SK-N-SH (cell line): Measurements from ENCODE around the gene TUBGCP5. TPM values are rescaled to one million over a fixed set of nuclear protein-coding genes. Genes with fewer than 3 reads are reported as not detected.

Experiments
- CTCF ChIA-PET: fragments of 300-600, 350-600 bp; formaldehyde crosslinking; extraction: SDS; loops from one replicate; lab custom pipeline; 2021; lab: Yijun Ruan, JAX
- POLR2A ChIA-PET: fragments of 350-600 bp; sonication (Branson Sonifier 250); formaldehyde crosslinking; extraction: SDS; loops from one replicate; lab custom pipeline; 2020; ENCODE audit warnings: antibody characterized with exemption, inconsistent platforms; lab: Yijun Ruan, JAX
- DNase-seq: peaks from one replicate; pipeline ENCODE4 v3.0.0; 2012
- H2AFZ ChIP-seq: fragments of 200-600 bp; sonication (generic); 2 replicates; pipeline ENCODE4 v1.8.1; 2016; ENCODE audit warnings: antibody characterized with exemption, mild to moderate bottlenecking, low read depth
- H3F3A ChIP-seq: fragments of 200-600 bp; sonication (generic); replicated peaks from 2 replicates; pipeline ENCODE3; 2016; ENCODE audit warnings: antibody characterized with exemption, mild to moderate bottlenecking; ENCODE audit not compliant: insufficient read depth
- H3K27ac ChIP-seq, 2 experiments: fragments of 200-500 bp in 1 of 2; fragments of 200-600 bp in 1 of 2; sonication (Bioruptor generic) in 1 of 2; sonication (generic), shearing (Covaris generic) in 1 of 2; 2 replicates each; pipeline versions ENCODE4 v1.5.1 to v1.6.1; 2014 to 2016; ENCODE audit warnings: low read depth in 2 of 2, inconsistent platforms in 1 of 2, low read length in 1 of 2, mild to moderate bottlenecking in 1 of 2, mixed read lengths in 1 of 2
- H3K27me3 ChIP-seq: fragments of 200-600 bp; sonication (generic), shearing (Covaris generic); 2 replicates; pipeline ENCODE4 v1.6.1; 2016; ENCODE audit warnings: mixed run types; ENCODE audit not compliant: insufficient read depth
- H3K36me3 ChIP-seq, 2 experiments: fragments of 200-500 bp in 1 of 2; fragments of 200-600 bp in 1 of 2; sonication (Bioruptor generic) in 1 of 2; sonication (generic) in 1 of 2; replicated peaks in 1 of 2; 2 replicates each; pipeline versions ENCODE3 to v1.5.1; 2014 to 2016; ENCODE audit warnings: low read length in 1 of 2, mild to moderate bottlenecking in 1 of 2; ENCODE audit not compliant: insufficient read depth in 2 of 2, control insufficient read depth in 1 of 2
- H3K4me1 ChIP-seq, 2 experiments: fragments of 200-500 bp in 1 of 2; fragments of 200-600 bp in 1 of 2; sonication (Bioruptor generic) in 1 of 2; sonication (generic), shearing (Covaris generic) in 1 of 2; 2 replicates each; pipeline versions ENCODE4 v1.5.1 to v1.6.1; 2014 to 2016; ENCODE audit warnings: low read depth in 1 of 2, low read length in 1 of 2, mixed run types in 1 of 2; ENCODE audit not compliant: insufficient read depth in 2 of 2, control insufficient read depth in 1 of 2
- H3K4me2 ChIP-seq: fragments of 200-600 bp; sonication (generic), shearing (Covaris generic); 2 replicates; pipeline ENCODE4 v1.6.1; 2017; ENCODE audit warnings: mixed run types
- H3K4me3 ChIP-seq, 2 experiments: fragments of 200-500 bp in 1 of 2; fragments of 200-600 bp in 1 of 2; sonication (Bioruptor generic) in 1 of 2; sonication (generic), shearing (Covaris generic) in 1 of 2; 2 replicates each; pipeline versions ENCODE4 v1.5.1 to v1.8.1; 2014 to 2016; ENCODE audit warnings: low read depth in 2 of 2, inconsistent platforms in 1 of 2, low read length in 1 of 2, mild to moderate bottlenecking in 1 of 2, mixed read lengths in 1 of 2, moderate library complexity in 1 of 2
- H3K79me2 ChIP-seq: fragments of 200-600 bp; sonication (generic); 2 replicates; pipeline ENCODE4 v1.8.1; 2017; ENCODE audit warnings: mild to moderate bottlenecking; ENCODE audit not compliant: insufficient read depth
- H3K9ac ChIP-seq: fragments of 200-600 bp; sonication (generic); 2 replicates; pipeline ENCODE4 v1.6.1; 2017; ENCODE audit warnings: mixed run types
- H3K9me2 ChIP-seq: fragments of 200-600 bp; sonication (generic); 2 replicates; pipeline ENCODE4 v1.6.1; 2017; ENCODE audit warnings: mixed run types
- H3K9me3 ChIP-seq: fragments of 200-600 bp; sonication (generic); 2 replicates; pipeline ENCODE4 v1.6.1; 2017; ENCODE audit warnings: mixed run types, mild to moderate bottlenecking, moderate library complexity
- H4K20me1 ChIP-seq: fragments of 200-600 bp; sonication (generic); 2 replicates; pipeline ENCODE4 v1.6.1; 2017; ENCODE audit warnings: mild to moderate bottlenecking, mixed run types; ENCODE audit not compliant: insufficient read depth
- CHD2 ChIP-seq: fragments of 150-350 bp; IDR thresholded peaks from 2 replicates; pipeline ENCODE4 v1.6.1; 2018; ENCODE audit warnings: low read length; ENCODE audit not compliant: partially characterized antibody
- ELF1 ChIP-seq: IDR thresholded peaks from 2 replicates; pipeline ENCODE4 v1.4.0; 2012
- EP300 ChIP-seq, 2 experiments: IDR thresholded peaks; 2 replicates each; pipeline versions ENCODE4 v1.4.0 to v1.6.1; 2012; ENCODE audit warnings: borderline replicate concordance in 1 of 2, low read depth in 1 of 2, low read length in 1 of 2
- EZH2phosphoT487 ChIP-seq: fragments of 200-600 bp; sonication (generic); IDR thresholded peaks from 2 replicates; pipeline ENCODE4 v1.6.1; 2017; ENCODE audit warnings: low read depth, mixed run types, mild to moderate bottlenecking, antibody characterized with exemption, moderate library complexity, borderline replicate concordance
- FOXJ3 ChIP-seq: sonication (generic); formaldehyde crosslinking; IDR thresholded peaks from 2 replicates; pipeline ENCODE4 v1.5.1; 2020; ENCODE audit warnings: mild to moderate bottlenecking, missing genetic modification reagents
- GABPA ChIP-seq: IDR thresholded peaks from 2 replicates; pipeline ENCODE4 v1.4.0; 2012; ENCODE audit warnings: low read depth, mild to moderate bottlenecking
- IRF3 ChIP-seq: fragments of 150-350 bp; IDR thresholded peaks from 2 replicates; pipeline ENCODE4 v1.6.1; 2016; ENCODE audit warnings: mild to moderate bottlenecking, low read depth, low read length
- JUND ChIP-seq: IDR thresholded peaks from 2 replicates; pipeline ENCODE4 v1.4.0; 2012
- MXI1 ChIP-seq: IDR thresholded peaks from 2 replicates; pipeline ENCODE4 v1.6.1; 2012; ENCODE audit warnings: mild to moderate bottlenecking, low read depth, low read length, improper control_type of control experiment
- NFIC ChIP-seq: IDR thresholded peaks from 2 replicates; pipeline ENCODE4 v1.4.0; 2012; ENCODE audit warnings: borderline replicate concordance
- PBX3 ChIP-seq: IDR thresholded peaks from 2 replicates; pipeline ENCODE4; 2012
- POLR2AphosphoS5 ChIP-seq: IDR thresholded peaks from 2 replicates; pipeline ENCODE4 v1.6.1; 2012; ENCODE audit warnings: low read depth, low read length
- RAD21 ChIP-seq: IDR thresholded peaks from 2 replicates; pipeline ENCODE4 v1.6.1; 2012; ENCODE audit warnings: mild to moderate bottlenecking, low read length
- SMC3 ChIP-seq: IDR thresholded peaks from 2 replicates; pipeline ENCODE4 v1.6.1; 2012; ENCODE audit warnings: low read depth, low read length, improper control_type of control experiment
- TAF1 ChIP-seq: IDR thresholded peaks from 2 replicates; pipeline ENCODE4 v1.6.1; 2012; ENCODE audit warnings: low read depth, mild to moderate bottlenecking, low read length, moderate library complexity, borderline replicate concordance
- TCF12 ChIP-seq: IDR thresholded peaks from 2 replicates; pipeline ENCODE4 v1.4.0; 2012
- TEAD4 ChIP-seq: IDR thresholded peaks from 2 replicates; pipeline ENCODE4 v1.4.0; 2012; ENCODE audit warnings: mild to moderate bottlenecking, borderline replicate concordance; ENCODE audit not compliant: insufficient read depth
- USF2 ChIP-seq: fragments of 150-350 bp; IDR thresholded peaks from 2 replicates; pipeline ENCODE4 v1.6.1; 2017; ENCODE audit warnings: antibody characterized with exemption, low read length, low read depth, borderline replicate concordance
- YY1 ChIP-seq: IDR thresholded peaks from 2 replicates; pipeline ENCODE4 v1.4.0; 2012; ENCODE audit warnings: low read depth, mild to moderate bottlenecking
- WGBS: methylation state at CpG from one replicate; pipeline ENCODE4 v1.1.6; 2017; ENCODE audit warnings: low lambda C conversion rate; 5-methylcytosine and 5-hydroxymethylcytosine counted together
- polyA plus RNA-seq, 3 experiments: library from polyadenylated mRNA; depleted of rRNA; stranded (reverse); fragments of >200 nt; gene quantifications; 2 replicates each; pipeline ENCODE4 v1.2.3, GENCODE V29; 2012
- TF ChIP-seq, protein P1 (sequence below): IDR thresholded peaks from 2 replicates; pipeline ENCODE4 v1.4.0; 2012; ENCODE audit warnings: low read depth

TUBGCP5 gene
- polyA plus RNA-seq, 1 of the 3 experiments (the other 2 are of a cell fraction), result 8.7 TPM

- 93% methylated on average over 2 of the region's 2 CpGs for WGBS
- H3K27ac ChIP-seq, result no peak overlapping the region
- H3K4me1 ChIP-seq, result no peaks in the 10 kb centered on the region; a peak in 2 of 4 replicates
- no peak overlapping the region for H3K9ac ChIP-seq
- no peaks in the 10 kb centered on the region for H3K9me3 ChIP-seq
- ChIA-PET CTCF (no interaction called here), POLR2A (no interaction called here)
- H3K4me3 ChIP-seq, result no peak overlapping the region
- no peak for TF ChIP-seq USF2
- TF ChIP-seq TAF1, result no peak
- TF ChIP-seq YY1, result no peak
- TF ChIP-seq EZH2phosphoT487, result no peak
- TF ChIP-seq MXI1, result no peak
- no peak for TF ChIP-seq PBX3
- TF ChIP-seq, protein P1, sequence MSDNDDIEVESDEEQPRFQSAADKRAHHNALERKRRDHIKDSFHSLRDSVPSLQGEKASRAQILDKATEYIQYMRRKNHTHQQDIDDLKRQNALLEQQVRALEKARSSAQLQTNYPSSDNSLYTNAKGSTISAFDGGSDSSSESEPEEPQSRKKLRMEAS, result no peak
- TF ChIP-seq SMC3, result no peak
- no peak for TF ChIP-seq CHD2
- no peak for TF ChIP-seq TEAD4
- no peak for TF ChIP-seq EP300 (IDR thresholded peaks at IDR 0.05; ENCODE audit: borderline replicate concordance in 1 of 2, low read depth in 1 of 2, low read length in 1 of 2)
- TF ChIP-seq ELF1, result no peak
- TF ChIP-seq FOXJ3, result no peak
- TF ChIP-seq GABPA, result no peak
- TF ChIP-seq IRF3, result no peak
- TF ChIP-seq TCF12, result no peak
- TF ChIP-seq JUND, result no peak
- TF ChIP-seq POLR2AphosphoS5, result no peak
- TF ChIP-seq NFIC, result no peak
- no peak for TF ChIP-seq RAD21
- H3K79me2 ChIP-seq, result peaks cover 18% of the 10 kb centered on the region
- H2AFZ ChIP-seq, result no peak overlapping the region
- no peaks in the 10 kb centered on the region for H3K27me3 ChIP-seq
- no peaks in the 10 kb centered on the region for H3K9me2 ChIP-seq
- no peaks in the 10 kb centered on the region for H4K20me1 ChIP-seq
- peaks cover 40 to 49% of the 10 kb centered on the region in 2 experiments for H3K36me3 ChIP-seq
- no peak for DNase-seq
- no peaks in the 10 kb centered on the region for H3F3A ChIP-seq
- H3K4me2 ChIP-seq, result no peak overlapping the region
Observed at GRCh38 chr15:23033979-23034378, 5.4 kb downstream of the TUBGCP5 start.
